Ishikawa (cell line): ENCODE measurements around the gene COL6A1.

ENCODE experiments used
- CEBPB ChIP-seq: IDR thresholded peaks from 2 replicates; pipeline ENCODE4 v1.6.1; 2012
- CREB1 ChIP-seq: IDR thresholded peaks from 2 replicates; pipeline ENCODE4 v1.6.1; 2012; ENCODE audit warnings: low read depth
- MAX ChIP-seq: IDR thresholded peaks from 2 replicates; pipeline ENCODE4 v1.6.1; 2012

- no peak for TF ChIP-seq MAX
- TF ChIP-seq CREB1, result no peak
- no peak for TF ChIP-seq CEBPB
Observed at GRCh38 chr21:46038341-46038829, 56.8 kb downstream of the COL6A1 start.
